ENCODE results near the gene ARHGAP15. TPM values are rescaled to one million over a fixed set of nuclear protein-coding genes. Genes with fewer than 3 reads are reported as not detected.

The ARHGAP15 gene
- total RNA-seq, 2 donors from 2014 or later = 2.2 to 8.8 TPM

DNA sequence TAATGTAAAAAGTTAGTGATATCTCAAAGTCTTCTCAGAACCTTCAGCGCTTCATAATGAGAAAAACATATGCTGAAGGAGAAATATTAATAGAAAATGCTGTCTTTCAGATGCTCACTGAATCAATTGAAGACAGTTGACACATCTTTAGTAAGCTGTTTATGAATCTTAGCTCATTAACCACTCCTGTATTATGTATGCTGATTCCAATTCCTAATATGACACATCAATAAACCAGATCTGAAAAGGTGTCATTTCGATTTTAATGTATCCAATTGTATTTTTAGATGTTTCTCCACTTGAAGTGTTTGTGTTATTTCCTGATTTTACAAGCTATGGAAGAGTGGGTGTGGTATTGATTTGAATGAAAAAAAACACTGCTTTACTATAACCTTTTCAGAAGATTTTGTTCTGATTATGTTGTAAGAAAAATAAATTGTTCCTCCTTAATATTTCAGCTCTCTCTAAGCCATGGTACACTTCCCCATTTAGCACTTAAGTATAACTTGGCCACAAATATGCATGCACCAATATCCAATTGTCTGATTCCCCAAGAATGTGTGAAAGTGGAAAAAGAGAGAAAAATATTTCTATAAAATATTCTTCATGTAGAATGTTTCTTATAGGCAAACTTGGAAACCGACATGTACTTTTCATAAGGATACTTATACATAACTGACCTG is 569.8 kb downstream of the ARHGAP15 start:
- intact Hi-C loops (cut with DNase I, micrococcal nuclease) = no loop called here
- no peak for ATAC-seq
- DNase-seq = no peak

DNA sequence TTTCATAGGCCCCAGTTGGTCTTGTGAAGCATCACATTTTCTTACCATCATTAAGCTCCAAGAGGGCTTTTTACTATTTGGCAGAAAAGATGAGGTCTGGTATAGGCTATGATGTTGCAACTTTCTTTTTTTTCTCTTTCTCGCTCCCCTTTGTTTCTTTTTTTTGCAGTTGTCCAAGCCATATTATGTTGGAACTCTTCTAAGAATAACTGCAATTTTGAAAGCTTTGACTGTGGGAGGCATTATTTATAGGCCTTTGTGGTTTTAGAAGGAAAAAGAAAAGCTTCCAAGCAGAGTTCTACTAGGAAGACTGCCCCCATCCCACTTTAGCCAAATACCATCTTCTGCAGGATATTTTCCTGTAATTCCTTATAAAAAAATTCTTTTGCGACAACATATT is 571.6 kb downstream of the ARHGAP15 start:
- DNase-seq = no peak
- ATAC-seq = no peak
- intact Hi-C loops (cut with DNase I, micrococcal nuclease) = no loop called here

DNA sequence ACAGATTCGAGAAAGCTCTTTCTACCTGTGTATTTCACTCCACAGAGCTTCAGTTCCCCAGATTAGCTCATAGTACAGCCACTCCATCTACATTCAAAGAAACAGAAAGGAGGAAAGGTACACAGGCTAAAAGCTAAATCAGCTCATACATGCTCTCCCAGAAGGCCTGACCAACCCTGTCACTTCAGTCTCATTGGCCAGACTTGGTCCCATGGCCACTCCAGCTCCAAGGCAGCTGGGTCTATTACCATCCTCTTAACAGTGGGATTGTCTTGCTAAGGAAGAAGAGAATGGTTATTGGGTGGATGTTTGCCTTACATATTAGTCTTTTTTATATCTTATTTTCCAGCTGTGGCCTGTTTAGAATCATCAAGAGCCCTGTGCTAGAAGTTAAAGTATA is 572.6 kb downstream of the ARHGAP15 start:
- intact Hi-C loops (cut with DNase I, micrococcal nuclease) = no loop called here
- DNase-seq (no peak), ATAC-seq (no peak)

DNA sequence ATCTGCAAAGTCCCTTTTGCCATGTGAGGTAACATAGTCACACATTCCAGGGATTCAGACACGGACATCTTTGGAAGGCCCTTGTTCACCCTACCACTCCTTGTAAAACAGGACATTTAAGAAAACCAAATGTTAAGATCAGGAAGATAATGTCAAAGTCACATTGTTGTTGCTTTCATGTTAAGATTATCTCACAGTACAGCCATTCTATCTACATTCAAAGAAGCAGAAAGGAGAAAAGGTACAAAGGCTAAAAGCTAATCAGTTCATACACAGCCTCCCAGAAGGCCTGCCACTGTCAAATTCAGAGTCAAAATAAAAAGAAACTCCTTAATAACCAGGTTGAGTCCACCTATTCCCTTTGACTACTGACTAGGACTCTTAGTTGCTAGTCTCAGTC is 573.7 kb downstream of the ARHGAP15 start:
- DNase-seq (no peak), ATAC-seq (no peak)
- intact Hi-C loops (cut with DNase I, micrococcal nuclease) = no loop called here

DNA sequence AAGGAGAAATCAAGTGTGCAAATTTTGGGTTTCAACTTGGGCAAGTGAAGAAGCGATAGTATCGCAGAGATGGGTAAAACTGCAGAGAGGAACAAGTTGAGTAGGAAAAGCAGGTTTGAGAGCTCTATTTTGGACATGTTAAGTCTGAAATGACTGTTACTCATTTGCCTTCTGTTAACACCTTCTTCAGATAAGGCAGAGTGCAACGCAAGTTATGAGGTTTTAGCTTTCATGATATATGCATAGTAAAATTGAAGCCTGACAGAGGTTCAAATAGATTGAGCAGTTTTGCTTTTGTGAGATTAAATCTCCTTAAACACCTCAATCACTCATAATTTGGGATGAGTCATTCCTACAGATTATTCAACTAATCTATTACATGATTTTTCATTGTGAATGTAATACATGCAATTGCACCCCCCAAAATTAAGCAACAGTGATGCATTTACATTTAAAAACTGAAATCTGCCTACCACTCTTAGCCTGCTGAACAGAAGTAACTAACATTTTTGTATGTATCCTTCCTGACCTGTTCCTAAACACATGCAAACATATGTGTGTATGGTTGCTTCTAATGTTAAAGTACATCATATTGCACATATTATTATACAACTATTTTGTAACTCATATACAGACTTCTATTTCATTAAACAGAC is 575.4 kb downstream of the ARHGAP15 start:
- no peak for ATAC-seq
- intact Hi-C loops (cut with DNase I, micrococcal nuclease) = no loop called here
- DNase-seq = no peak

- intact Hi-C loops (cut with DNase I, micrococcal nuclease) = no loop called here
- DNase-seq = no peak
- no peak for ATAC-seq
These were observed 576.0 kb downstream of the ARHGAP15 start for GRCh38 chr2:143705108-143705707.

- DNase-seq (no peak), ATAC-seq (no peak)
- intact Hi-C loops (cut with DNase I, micrococcal nuclease) = no loop called here
These were observed 577.1 kb downstream of the ARHGAP15 start for GRCh38 chr2:143706354-143706753.

DNA sequence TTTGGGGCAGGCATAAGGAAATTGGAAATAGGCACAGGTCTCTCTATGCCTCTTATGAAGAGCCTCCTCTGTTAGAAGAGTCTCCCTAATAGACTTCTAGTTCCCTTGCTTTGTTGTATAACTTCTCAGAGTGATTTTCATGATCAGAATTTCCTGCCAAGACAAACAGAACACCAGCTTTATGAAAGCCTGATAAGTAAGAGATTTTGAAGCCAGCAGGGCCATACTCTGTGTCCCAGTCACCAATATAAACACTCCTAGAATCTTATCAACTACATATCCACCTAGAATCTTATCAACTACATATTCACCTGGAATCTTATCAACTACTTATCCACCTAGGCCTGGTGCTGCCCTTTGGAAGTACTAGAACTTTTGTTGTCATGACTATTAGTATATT is 579.5 kb downstream of the ARHGAP15 start:
- intact Hi-C loops (cut with DNase I, micrococcal nuclease) = no loop called here
- ATAC-seq (no peak), DNase-seq (no peak)

DNA sequence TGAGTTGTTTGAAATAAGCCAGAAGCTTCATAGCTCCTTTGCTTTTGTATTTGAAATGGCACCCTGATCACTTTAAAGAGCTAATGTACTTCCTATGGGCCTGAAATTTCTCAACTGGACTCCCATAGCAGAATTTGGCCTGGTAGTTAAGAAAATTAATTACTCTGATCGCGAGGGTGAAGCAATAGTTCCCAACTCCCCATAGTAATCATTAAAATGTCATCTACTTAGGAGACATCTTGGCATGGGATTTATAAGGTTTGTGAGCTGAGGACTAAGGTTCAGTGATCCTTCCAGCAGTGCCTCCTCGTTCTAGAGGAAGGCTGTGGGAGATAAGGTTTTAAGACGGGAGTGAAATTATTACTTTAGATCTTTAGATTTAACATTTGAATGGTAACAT is 581.0 kb downstream of the ARHGAP15 start:
- ATAC-seq (no peak), DNase-seq (no peak)
- intact Hi-C loops (cut with DNase I, micrococcal nuclease) = no loop called here

GRCh38 chr2:143710879-143711278 is 581.7 kb downstream of the ARHGAP15 start:
- intact Hi-C loops (cut with DNase I, micrococcal nuclease) = no loop called here
- ATAC-seq (no peak), DNase-seq (no peak)

DNA sequence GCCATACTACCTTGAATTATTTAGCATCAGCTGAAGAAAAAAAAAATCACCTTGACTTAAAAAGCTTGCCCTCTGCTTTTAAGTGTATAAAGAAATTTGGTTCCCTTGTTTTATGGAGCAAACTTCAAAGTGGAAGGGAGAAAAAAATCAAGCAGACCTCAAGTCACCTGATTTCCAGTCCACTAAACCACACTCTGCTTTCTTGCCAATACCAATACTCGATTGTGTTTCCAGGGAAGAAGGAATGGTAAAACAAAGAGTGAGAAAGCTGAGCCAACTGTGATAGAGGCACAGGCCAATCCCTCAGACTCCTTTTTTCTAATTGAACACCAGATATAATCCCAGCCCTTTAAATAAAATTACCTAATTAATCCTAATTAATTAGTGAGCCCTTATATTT is 587.3 kb downstream of the ARHGAP15 start:
- intact Hi-C loops (cut with DNase I, micrococcal nuclease) = no loop called here
- no peak for DNase-seq
- ATAC-seq = no peak

DNA sequence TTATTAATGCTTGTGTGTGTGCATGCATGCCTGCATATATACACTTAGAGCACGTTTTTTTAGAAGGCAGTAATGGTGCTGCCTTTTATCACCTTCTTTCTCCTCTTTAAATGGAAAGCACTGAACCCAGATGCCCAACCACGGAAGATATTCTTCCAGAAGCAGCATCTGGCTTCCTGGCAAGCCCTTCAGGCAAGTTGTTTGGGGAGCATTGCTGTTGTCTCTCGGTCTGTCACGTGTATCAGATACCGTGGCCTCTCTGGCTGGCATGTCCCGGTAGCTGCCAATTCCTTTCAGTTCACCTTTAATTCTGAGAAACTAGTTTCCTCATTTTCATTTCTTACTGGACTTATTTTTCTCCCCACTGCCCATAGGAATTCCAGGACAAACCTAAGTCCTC is 587.8 kb downstream of the ARHGAP15 start:
- ATAC-seq = no peak
- intact Hi-C loops (cut with DNase I, micrococcal nuclease) = no loop called here
- no peak for DNase-seq

DNA sequence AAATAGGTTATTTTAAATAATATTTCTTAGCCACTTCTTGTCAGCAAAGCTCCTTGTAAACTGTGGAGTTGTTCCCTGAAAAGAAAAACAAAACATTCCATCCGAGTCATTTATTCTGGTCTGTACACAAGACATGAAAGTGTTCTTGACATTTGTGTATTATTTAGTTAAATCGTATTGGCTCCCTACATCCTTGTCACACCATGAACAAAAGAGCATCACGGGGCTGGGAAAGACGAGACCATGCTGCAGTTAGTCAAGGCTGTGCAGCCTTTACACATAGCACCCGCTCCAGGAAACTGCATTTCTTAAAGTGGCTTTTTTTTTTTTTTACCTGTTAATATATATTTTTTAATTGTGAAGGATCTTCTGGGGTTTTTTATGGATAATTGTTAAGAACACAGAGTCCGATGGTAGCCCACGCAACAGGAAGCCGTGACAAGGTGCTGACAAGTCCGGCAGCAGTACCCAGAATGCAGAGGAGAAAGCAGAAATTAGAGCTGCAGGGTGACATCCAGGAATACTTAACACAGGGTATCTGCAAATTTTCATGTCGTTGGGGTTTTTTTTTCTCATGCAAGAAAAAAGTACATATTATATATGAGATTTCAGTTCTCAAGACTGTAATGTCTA is 588.4 kb downstream of the ARHGAP15 start:
- intact Hi-C loops (cut with DNase I, micrococcal nuclease) = no loop called here
- no peak for DNase-seq
- no peak for ATAC-seq

DNA sequence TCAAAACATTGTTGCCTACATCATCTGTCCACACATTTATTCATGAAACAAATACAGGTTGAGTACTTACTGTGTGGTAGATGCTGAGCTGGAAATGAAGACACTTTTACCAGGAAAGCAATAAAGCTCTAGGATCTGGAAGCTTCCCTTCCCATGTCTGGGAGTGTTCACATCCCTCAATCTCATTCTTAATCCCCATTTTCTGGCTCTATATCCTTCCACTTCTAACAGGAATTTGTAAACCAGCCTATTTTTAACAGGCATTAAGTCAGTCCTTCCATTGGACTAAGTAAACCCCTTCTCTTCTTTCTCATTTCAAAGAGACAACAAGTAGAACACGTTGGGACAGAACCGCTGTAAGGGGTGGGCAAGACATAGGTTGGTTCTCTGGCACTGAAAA is 589.5 kb downstream of the ARHGAP15 start:
- intact Hi-C loops (cut with DNase I, micrococcal nuclease) = no loop called here
- no peak for DNase-seq
- no peak for ATAC-seq

GRCh38 chr2:143719406-143719805 is 590.2 kb downstream of the ARHGAP15 start:
- DNase-seq = no peak
- intact Hi-C loops (cut with DNase I, micrococcal nuclease) = no loop called here
- no peak for ATAC-seq

GRCh38 chr2:143720095-143720664 is 591.0 kb downstream of the ARHGAP15 start:
- DNase-seq (no peak), ATAC-seq (no peak)
- intact Hi-C loops (cut with DNase I, micrococcal nuclease) = no loop called here

DNA sequence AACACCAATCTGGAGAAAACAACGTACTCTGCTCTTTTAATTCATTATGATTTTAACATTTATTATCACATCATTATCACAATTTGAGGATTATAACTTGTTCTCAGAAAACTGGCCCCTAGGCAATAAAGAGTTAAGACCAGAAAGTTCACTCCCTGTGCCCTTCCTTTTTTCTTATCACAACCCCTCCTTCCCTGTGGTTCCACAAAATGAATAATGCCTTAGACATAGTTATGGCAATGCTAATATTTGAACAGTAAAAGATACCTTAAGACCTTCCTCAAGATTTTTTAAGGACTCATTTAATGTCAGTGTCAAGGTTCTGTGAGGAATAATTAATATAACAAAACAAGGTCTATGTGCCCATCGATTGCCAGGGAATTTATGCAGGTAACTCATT is 596.2 kb downstream of the ARHGAP15 start:
- intact Hi-C loops (cut with DNase I, micrococcal nuclease) = no loop called here
- no peak for ATAC-seq
- DNase-seq = no peak

DNA sequence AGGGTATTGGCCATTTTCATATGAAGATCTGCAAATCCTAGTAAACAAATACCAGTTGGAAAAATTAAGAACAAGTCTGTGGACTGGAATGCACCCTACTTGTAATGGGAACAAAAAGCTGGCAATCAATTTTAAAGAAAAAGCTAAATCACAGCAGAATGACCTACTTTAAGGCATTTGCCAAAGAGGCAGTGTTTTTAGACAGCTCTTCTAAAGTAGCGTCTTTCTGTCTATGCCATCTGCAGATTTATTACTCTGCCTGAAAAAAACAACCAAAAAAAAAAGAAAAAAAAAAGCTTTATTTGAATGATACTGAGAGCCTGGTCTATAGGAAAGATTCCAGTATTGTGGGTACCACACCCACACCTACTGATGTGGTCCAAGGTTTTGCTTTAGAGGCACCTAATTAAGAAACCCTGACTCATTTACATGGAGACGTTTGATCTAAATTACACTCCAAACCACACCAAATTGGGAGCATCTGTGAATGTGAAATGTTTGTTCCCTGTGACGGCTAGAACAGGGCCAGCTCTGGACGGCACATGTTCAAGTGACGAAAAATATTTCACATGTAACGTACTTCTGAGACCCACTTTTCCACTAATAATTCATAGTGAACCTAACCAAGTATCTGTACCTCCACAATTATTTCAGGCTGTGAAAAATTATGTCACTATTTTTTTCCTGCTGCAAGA is 597.1 kb downstream of the ARHGAP15 start:
- ATAC-seq (no peak), DNase-seq (no peak)
- intact Hi-C loops (cut with DNase I, micrococcal nuclease) = no loop called here

- DNase-seq (no peak), ATAC-seq (no peak)
- intact Hi-C loops (cut with DNase I, micrococcal nuclease) = no loop called here
These were observed 599.3 kb downstream of the ARHGAP15 start for GRCh38 chr2:143728498-143728897.

Data from left colon (tissue), 2 donors.